ENCODE measurements around the gene ALDH7A1.

The ALDH7A1 gene

DNA sequence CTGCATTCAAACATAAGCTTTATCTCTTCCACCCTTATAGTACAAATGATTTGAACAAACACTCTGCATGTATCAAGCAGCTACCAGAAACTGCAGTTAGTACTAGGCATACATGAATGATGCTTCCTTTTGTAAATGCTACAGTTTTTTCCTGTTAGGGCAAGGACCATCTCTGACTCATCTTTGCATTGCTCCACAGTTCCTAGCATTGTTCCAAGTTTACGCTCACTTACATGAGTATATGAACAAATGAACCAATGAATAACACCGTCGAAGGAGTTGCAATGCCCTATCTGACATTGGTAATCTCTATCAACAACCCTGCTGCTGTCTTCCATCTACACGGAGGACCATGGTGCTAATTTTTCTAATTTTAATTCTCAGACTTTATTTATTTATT lies 2.1 kb upstream of the ALDH7A1 start:
- Histone ChIP-seq H3K4me1 (peaks cover 6% of the 10 kb centered on the region), H3K9me3 (ENCODE audit: control insufficient read depth, low read length) (peaks cover 3% of the 10 kb centered on the region), H3K4me3 (ENCODE audit: low read depth, low read length) (no peak overlapping the region), H2AFZ (no peak overlapping the region), H3K27ac (no peak overlapping the region), H3K27me3 (ENCODE audit: control insufficient read depth, insufficient read depth, low read length) (no peaks in the 10 kb centered on the region), H3K4me2 (ENCODE audit: low read length) (no peak overlapping the region), H3K36me3 (ENCODE audit: control insufficient read depth, insufficient read depth, low read length) (no peaks in the 10 kb centered on the region), H3K79me2 (peaks cover 16% of the 10 kb centered on the region), H3K9ac (no peak overlapping the region)
- TF ChIP-seq, protein P1, sequence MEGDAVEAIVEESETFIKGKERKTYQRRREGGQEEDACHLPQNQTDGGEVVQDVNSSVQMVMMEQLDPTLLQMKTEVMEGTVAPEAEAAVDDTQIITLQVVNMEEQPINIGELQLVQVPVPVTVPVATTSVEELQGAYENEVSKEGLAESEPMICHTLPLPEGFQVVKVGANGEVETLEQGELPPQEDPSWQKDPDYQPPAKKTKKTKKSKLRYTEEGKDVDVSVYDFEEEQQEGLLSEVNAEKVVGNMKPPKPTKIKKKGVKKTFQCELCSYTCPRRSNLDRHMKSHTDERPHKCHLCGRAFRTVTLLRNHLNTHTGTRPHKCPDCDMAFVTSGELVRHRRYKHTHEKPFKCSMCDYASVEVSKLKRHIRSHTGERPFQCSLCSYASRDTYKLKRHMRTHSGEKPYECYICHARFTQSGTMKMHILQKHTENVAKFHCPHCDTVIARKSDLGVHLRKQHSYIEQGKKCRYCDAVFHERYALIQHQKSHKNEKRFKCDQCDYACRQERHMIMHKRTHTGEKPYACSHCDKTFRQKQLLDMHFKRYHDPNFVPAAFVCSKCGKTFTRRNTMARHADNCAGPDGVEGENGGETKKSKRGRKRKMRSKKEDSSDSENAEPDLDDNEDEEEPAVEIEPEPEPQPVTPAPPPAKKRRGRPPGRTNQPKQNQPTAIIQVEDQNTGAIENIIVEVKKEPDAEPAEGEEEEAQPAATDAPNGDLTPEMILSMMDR (IDR thresholded peaks at IDR 0.05): no peak

DNA sequence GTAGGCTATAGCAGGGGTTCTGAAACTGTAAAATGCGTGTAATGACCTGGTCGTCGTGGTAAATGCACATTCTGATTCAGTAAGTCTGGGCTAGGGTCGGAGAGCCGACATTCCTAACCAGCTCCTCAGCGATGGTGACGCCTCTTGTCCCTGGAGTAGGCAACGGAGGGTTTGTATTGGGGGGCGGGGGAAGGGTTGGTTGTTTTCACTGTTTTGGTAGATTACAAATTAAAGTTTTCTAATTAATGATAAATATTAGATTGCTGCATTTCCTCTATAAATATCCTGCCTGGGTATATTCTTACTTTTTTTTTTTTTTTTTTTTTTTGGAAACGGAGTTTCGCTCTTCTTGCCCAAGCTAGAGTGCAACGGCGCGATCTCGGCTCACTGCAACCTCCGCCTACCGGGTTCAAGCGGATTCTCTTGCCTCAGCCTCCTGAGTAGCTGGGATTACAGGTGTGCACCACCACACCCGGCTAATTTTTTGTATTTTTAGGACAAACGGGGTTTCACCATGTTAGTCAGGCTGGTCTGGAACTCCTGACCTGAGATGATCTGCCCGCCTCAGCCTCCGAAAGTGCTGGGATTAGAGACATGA lies 566 bp upstream of the ALDH7A1 start:
- H3K27ac ChIP-seq: peak overlapping the region; percentile 66
- H3K4me1 ChIP-seq: peaks cover 2% of the 10 kb centered on the region
- H3K9ac ChIP-seq: no peak overlapping the region

DNA sequence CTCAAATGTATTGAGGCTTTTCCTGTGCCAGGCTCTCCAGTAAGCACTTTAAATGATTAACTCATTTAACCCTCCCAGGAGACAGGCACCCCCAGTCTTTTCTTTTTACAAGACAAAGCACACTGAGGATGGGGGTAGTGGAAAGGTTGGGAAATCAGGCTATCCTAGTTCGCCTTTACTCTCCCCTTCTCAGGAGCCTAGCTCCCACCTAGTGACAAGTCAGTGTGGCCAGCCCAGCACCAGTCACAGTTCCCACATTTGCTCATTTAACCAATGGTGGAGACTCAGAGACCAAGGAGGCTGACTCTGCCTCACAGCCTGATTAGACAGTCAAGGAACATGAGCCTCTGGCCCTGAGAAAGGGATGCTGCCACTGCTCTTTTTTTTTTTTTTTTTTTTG lies 3.5 kb downstream of the ALDH7A1 start:
- Histone ChIP-seq H3K27me3 (ENCODE audit: control insufficient read depth, insufficient read depth, low read length) (no peaks in the 10 kb centered on the region), H3K27ac (no peak overlapping the region), H2AFZ (no peak overlapping the region), H3K4me3 (ENCODE audit: low read depth, low read length) (no peak overlapping the region), H3K36me3 (ENCODE audit: control insufficient read depth, insufficient read depth, low read length) (no peaks in the 10 kb centered on the region), H3K4me2 (ENCODE audit: low read length) (no peak overlapping the region), H3K9ac (no peak overlapping the region), H3K79me2 (no peaks in the 10 kb centered on the region), H3K9me3 (ENCODE audit: control insufficient read depth, low read length) (no peaks in the 10 kb centered on the region), H3K4me1 (peaks cover 2% of the 10 kb centered on the region)
- TF ChIP-seq, protein P1 (IDR thresholded peaks at IDR 0.05): no peak

More for the DNA sequence above, 566 bp upstream of the ALDH7A1 start:
- TF ChIP-seq, protein P1 (IDR thresholded peaks at IDR 0.05): no peak
- H3K4me3 ChIP-seq (ENCODE audit: low read depth, low read length): peak overlapping the region; percentile 69
- H3K9me3 ChIP-seq (ENCODE audit: control insufficient read depth, low read length): peaks cover 3% of the 10 kb centered on the region
- no peaks in the 10 kb centered on the region for H3K36me3 ChIP-seq (ENCODE audit: control insufficient read depth, insufficient read depth, low read length)
- peak overlapping the region; percentile 100 for H2AFZ ChIP-seq
- peaks cover 4% of the 10 kb centered on the region for H3K79me2 ChIP-seq
- peak overlapping the region; percentile 94 for H3K4me2 ChIP-seq (ENCODE audit: low read length)
- no peaks in the 10 kb centered on the region for H3K27me3 ChIP-seq (ENCODE audit: control insufficient read depth, insufficient read depth, low read length)

DNA sequence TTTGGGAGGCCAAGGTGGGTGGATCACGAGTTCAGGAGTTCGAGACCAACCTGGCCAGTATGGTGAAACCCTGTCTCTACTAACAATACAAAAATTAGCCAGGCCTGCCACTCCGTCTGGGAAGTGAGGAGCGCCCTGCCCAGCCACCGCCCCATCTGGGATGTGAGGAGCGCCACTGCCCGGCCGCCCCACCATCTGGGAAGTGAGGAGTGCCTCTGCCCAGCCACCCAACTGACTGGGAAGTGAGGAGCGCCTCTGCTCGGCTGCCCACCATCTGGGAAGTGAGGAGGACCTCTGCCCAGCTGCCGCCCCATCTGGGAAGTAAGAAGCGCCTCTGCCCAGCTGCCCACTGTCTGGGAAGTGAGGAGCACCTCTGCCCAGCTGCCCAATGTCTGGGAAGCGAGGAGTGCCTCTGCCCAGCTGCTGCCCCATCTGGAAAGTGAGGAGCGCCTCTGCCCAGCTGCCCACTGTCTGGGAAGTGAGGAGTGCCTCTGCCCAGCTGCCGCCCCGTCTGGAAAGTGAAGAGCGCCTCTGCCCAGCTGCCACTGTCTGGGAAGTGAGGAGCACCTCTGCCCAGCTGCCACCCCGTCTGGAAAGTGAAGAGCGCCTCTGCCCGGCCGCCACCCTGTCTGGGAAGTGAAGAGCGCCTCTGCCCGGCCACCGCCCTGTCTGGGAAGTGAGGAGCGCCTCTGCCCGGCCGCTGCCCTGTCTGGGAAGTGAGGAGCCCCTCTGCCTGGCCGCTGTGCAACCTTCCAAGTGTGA lies 5.3 kb downstream of the ALDH7A1 start:
- peaks cover 2% of the 10 kb centered on the region for H3K4me1 ChIP-seq
- TF ChIP-seq, protein P1 (IDR thresholded peaks at IDR 0.05): no peak

More for the DNA sequence above, 5.3 kb downstream of the ALDH7A1 start:
- H3K9ac ChIP-seq: no peak overlapping the region
- no peak overlapping the region for H2AFZ ChIP-seq
- H3K9me3 ChIP-seq (ENCODE audit: control insufficient read depth, low read length): no peaks in the 10 kb centered on the region
- no peak overlapping the region for H3K4me2 ChIP-seq (ENCODE audit: low read length)
- H3K79me2 ChIP-seq: no peaks in the 10 kb centered on the region
- H3K27ac ChIP-seq: no peak overlapping the region
- no peak overlapping the region for H3K4me3 ChIP-seq (ENCODE audit: low read depth, low read length)
- H3K27me3 ChIP-seq (ENCODE audit: control insufficient read depth, insufficient read depth, low read length): no peaks in the 10 kb centered on the region
- H3K36me3 ChIP-seq (ENCODE audit: control insufficient read depth, insufficient read depth, low read length): no peaks in the 10 kb centered on the region

Measured in parathyroid adenoma (tissue), 2 donors.